Activated CD8-positive, alpha-beta memory T cell treated with anti-CD3 and anti-CD28 coated beads for 36 hours (primary cell): ENCODE measurements around the gene PPP1R13B. TPM values are rescaled to one million over a fixed set of nuclear protein-coding genes. Genes with fewer than 3 reads are reported as not detected.

ENCODE experiments used
- CTCF ChIA-PET: fragments of 350-600 bp; sonication (Branson Sonifier 250); formaldehyde crosslinking; loops from one replicate; lab custom pipeline; 2021; ENCODE audit warnings: antibody characterized with exemption; lab: Charles Lee
- POLR2A ChIA-PET: fragments of 350-600 bp; sonication (Branson Sonifier 250); formaldehyde crosslinking; loops from one replicate; lab custom pipeline; 2021; ENCODE audit warnings: antibody characterized with exemption; lab: Charles Lee
- total RNA-seq, 2 experiments: library from RNA; stranded (reverse); gene quantifications; one replicate each; pipeline ENCODE4 v1.2.3, GENCODE V29; 2021

Gene PPP1R13B
- total RNA-seq, 2 experiments from 2014 or later: 12.4 to 12.7 TPM

- CTCF ChIA-PET: interaction anchor here (1.0 kb wide), 1 partner anchor 18 kb away, joined by 3 read pairs; no protein-coding TSS in a partner anchor
- POLR2A ChIA-PET: no interaction called here
Observed at GRCh38 chr14:103882503-103883262, 35.3 kb upstream of the PPP1R13B start.

- ChIA-PET CTCF (interaction anchor here (1.0 to 1.1 kb wide), 2 partner anchors 19 to 72 kb away, joined by 3 read pairs; no protein-coding TSS in a partner anchor), POLR2A (no interaction called here)
Observed at GRCh38 chr14:103881268-103882201, 34.2 kb upstream of the PPP1R13B start.

GRCh38 chr14:103880348-103881267 lies 33.2 kb upstream of the PPP1R13B start:
- ChIA-PET CTCF (interaction anchor here (1.1 to 2.2 kb wide), 2 partner anchors 20 to 71 kb away, joined by 3 to 7 read pairs; no protein-coding TSS in a partner anchor), POLR2A (interaction anchor here (0.6 to 0.7 kb wide), 2 partner anchors 36 to 808 kb away, joined by 3 to 6 read pairs; no protein-coding TSS in a partner anchor)

GRCh38 chr14:103879570-103880347 lies 32.4 kb upstream of the PPP1R13B start:
- CTCF ChIA-PET: interaction anchor here (0.8 to 2.2 kb wide), 3 partner anchors 9 to 31 kb away, joined by 4 to 7 read pairs (median 6); no protein-coding TSS in a partner anchor
- POLR2A ChIA-PET: interaction anchor here (0.7 kb wide), 1 partner anchor 809 kb away, joined by 3 read pairs; no protein-coding TSS in a partner anchor

GRCh38 chr14:103879118-103879569 lies 31.8 kb upstream of the PPP1R13B start:
- CTCF ChIA-PET: interaction anchor here (0.8 to 2.2 kb wide), 3 partner anchors 8 to 31 kb away, joined by 4 to 7 read pairs (median 6); no protein-coding TSS in a partner anchor

GRCh38 chr14:103878180-103878579 lies 30.8 kb upstream of the PPP1R13B start:
- ChIA-PET CTCF (interaction anchor here (2.0 kb wide), 1 partner anchor 32 kb away, joined by 6 read pairs; no protein-coding TSS in a partner anchor), POLR2A (interaction anchor here (0.6 kb wide), 1 partner anchor 22 kb away, joined by 3 read pairs; no protein-coding TSS in a partner anchor)

More at GRCh38 chr14:103879118-103879569, 31.8 kb upstream of the PPP1R13B start:
- POLR2A ChIA-PET: no interaction called here

- CTCF ChIA-PET: interaction anchor here (0.6 kb wide), 1 partner anchor 261 kb away, joined by 6 read pairs; no protein-coding TSS in a partner anchor
- POLR2A ChIA-PET: no interaction called here
Observed at GRCh38 chr14:103875010-103875409, 27.6 kb upstream of the PPP1R13B start.

GRCh38 chr14:103872481-103873113 lies 25.2 kb upstream of the PPP1R13B start:
- ChIA-PET POLR2A (interaction anchor here (0.5 to 1.0 kb wide), 2 partner anchors 25 to 56 kb away, joined by 4 to 6 read pairs; partner anchors contain the start of genes PPP1R13B and TDRD9), CTCF (interaction anchor here (0.7 kb wide), 1 partner anchor 149 kb away, joined by 3 read pairs; no protein-coding TSS in a partner anchor)

GRCh38 chr14:103871596-103872480 lies 24.5 kb upstream of the PPP1R13B start:
- ChIA-PET POLR2A (interaction anchor here (0.5 to 1.0 kb wide), 2 partner anchors 25 to 57 kb away, joined by 4 to 6 read pairs; partner anchors contain the start of genes PPP1R13B and TDRD9), CTCF (interaction anchor here (0.7 kb wide), 1 partner anchor 149 kb away, joined by 3 read pairs; no protein-coding TSS in a partner anchor)

- CTCF ChIA-PET: interaction anchor here (0.7 to 1.0 kb wide), 2 partner anchors 8 to 33 kb away, joined by 4 read pairs; no protein-coding TSS in a partner anchor
- POLR2A ChIA-PET: no interaction called here
Observed at GRCh38 chr14:103870891-103871595, 23.7 kb upstream of the PPP1R13B start.

- ChIA-PET CTCF (interaction anchor here (0.7 to 1.0 kb wide), 2 partner anchors 9 to 34 kb away, joined by 4 read pairs; no protein-coding TSS in a partner anchor), POLR2A (no interaction called here)
Observed at GRCh38 chr14:103870144-103870876, 22.9 kb upstream of the PPP1R13B start.

GRCh38 chr14:103869406-103870143 lies 22.2 kb upstream of the PPP1R13B start:
- ChIA-PET POLR2A (no interaction called here), CTCF (no interaction called here)

GRCh38 chr14:103868242-103868897 lies 21.0 kb upstream of the PPP1R13B start:
- POLR2A ChIA-PET: no interaction called here
- CTCF ChIA-PET: no interaction called here
